PC-9 (cell line): Measurements from ENCODE around the gene NUDT3.
"Not testable (repeated sequence)": the region's sequence is repeated elsewhere in the genome, so short reads cannot be mapped to it uniquely, and the experiment has no call there.

ENCODE experiments used
- CTCF ChIP-seq: fragments of 200-600 bp; sonication (generic); conservative IDR thresholded peaks from 2 replicates; pipeline ENCODE4 v1.6.1; 2017; ENCODE audit warnings: mixed run types, antibody characterized with exemption, mild to moderate bottlenecking, moderate library complexity
- EZH2 ChIP-seq: fragments of 200-600 bp; sonication (generic); IDR thresholded peaks from 2 replicates; pipeline ENCODE4 v1.8.0; 2017; ENCODE audit warnings: antibody characterized with exemption, low read depth

GRCh38 chr6:34329814-34330213, 62.7 kb downstream of the NUDT3 start:
- TF ChIP-seq CTCF, EZH2: not testable (repeated sequence)
